HG03135 (cell line): ENCODE results near the gene UBB.

Source experiments
- ATAC-seq: cut with Tn5 transposase; IDR thresholded peaks from one replicate; pipeline ENCODE4 v1.9.1; 2021; ENCODE audit warnings: mild to moderate bottlenecking, moderate library complexity; ENCODE audit not compliant: unreplicated experiment

UBB gene

DNA sequence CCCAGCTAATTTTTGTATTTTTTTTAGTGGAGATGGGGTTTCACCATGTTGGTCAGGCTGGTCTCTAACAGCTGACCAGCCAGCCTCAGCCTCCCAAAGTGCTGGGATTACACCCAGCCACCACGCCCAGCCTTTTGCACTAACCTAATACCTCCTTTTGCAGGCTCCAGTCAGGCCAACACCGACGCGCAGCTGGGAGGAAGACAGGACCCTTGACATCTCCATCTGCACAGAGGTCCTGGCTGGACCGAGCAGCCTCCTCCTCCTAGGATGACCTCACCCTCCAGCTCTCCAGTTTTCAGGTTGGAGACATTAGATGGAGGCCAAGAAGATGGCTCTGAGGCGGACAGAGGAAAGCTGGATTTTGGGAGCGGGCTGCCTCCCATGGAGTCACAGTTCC, 36.5 kb downstream of the UBB start:
- ATAC-seq, result no peak

- no peak for ATAC-seq
These were observed 37.2 kb downstream of the UBB start for GRCh38 chr17:16417896-16418684.

GRCh38 chr17:16418685-16419068, 37.8 kb downstream of the UBB start:
- no peak for ATAC-seq

DNA sequence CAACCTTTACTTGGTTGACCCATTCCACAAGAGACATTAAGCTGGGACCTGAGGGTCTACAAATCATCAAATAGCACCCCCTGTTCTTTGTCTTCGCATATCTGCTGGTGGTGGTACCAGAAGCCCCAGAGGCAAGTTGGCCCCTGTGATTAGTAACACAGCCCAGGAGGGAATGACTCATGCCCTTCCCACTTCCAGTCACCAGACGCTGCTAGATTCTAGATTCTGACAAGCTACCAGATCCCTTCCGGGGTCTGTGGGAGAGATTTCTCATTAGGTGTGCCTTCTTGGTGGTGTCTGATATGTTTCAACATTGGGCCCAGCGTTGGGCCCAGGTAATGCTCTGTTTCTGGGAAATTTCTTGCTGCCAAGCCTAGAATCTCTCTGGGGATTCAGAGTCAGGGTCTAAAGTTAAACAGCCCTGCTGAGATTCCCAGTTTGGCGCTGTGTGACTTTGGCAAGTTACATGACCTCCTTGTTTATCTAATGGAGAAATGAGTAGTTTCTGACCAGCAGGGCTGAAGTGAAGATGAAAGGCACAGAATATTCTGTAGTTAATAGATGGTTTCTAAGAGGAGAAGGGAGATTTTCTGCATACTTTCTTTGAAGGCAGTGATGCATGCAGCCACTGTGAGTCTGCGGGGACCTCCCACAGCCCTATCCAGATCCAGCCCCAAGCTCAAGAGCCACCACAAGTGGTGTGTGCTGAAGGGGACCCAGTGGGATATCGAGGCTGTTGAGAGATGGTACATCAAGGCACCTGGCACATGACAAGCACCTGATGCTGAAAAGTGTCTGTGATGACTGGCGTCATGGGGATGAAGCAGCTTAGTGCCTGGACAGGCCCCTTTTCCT, 38.4 kb downstream of the UBB start:
- no peak for ATAC-seq

DNA sequence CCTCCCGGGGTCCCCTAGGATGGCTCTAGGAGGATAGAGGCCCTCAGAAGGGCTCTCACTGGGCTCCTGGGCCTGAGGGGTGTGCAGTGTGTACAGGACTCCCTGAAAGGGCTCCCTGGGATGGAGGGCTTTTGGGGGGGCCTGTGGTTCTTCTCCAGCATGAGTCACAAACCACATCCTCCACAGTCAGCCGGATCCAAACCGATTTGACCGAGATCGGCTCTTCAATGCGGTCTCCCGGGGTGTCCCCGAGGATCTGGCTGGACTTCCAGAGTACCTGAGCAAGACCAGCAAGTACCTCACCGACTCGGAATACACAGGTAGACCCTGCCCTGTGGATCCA, 39.0 kb downstream of the UBB start:
- ATAC-seq, result no peak

DNA sequence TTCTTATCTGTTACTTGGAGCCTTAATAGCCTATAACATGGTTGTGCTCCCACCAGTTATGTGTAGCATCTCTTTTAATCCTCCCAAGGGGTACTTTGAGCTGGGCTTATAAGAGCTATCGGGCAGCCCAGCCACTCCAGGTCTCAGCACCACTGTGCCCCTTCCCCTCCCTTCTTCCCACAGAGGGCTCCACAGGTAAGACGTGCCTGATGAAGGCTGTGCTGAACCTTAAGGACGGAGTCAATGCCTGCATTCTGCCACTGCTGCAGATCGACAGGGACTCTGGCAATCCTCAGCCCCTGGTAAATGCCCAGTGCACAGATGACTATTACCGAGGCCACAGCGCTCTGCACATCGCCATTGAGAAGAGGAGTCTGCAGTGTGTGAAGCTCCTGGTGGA, 41.5 kb downstream of the UBB start:
- no peak for ATAC-seq

DNA sequence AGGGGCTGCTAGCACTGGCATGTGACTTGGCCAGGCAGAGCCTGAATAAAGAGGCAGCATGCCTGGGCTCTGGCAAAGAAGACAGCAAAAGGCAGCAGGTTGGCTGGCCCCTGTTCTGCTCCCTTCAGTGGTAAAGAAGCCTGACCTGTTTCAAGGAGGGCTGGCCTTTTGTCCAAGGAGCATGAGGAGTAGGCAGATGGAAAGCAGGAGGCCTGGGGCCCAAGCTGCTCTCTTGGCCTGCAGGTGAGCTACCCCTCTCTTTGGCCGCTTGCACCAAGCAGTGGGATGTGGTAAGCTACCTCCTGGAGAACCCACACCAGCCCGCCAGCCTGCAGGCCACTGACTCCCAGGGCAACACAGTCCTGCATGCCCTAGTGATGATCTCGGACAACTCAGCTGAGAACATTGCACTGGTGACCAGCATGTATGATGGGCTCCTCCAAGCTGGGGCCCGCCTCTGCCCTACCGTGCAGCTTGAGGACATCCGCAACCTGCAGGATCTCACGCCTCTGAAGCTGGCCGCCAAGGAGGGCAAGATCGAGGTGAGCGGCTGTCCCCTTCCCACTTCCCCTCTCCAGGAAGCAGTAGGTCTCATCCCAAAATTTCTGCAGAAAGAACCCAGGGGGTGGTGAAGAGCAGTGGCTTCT, 42.5 kb downstream of the UBB start:
- ATAC-seq, result no peak

GRCh38 chr17:16425202-16425601, 44.3 kb downstream of the UBB start:
- no peak for ATAC-seq

GRCh38 chr17:16425698-16426659, 45.1 kb downstream of the UBB start:
- ATAC-seq, result no peak

DNA sequence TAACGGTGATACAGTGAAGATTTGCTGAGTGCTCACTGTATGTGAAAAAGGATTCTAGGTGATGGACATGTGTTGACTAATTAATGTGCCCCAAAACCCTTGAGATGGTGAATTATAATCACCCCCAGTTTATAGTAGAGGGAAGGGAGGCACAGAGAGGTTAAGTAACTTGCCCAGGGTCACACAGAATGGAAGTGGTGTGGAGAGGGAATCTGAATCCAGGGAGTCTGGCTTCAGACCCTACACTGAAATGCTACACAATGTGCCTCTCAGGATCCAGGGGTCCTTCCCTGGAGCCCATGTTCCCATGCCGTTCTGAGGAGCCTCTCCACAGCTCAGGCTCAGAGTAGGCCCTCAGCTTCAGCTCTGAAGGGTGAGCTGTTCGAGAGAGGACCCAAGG, 46.1 kb downstream of the UBB start:
- ATAC-seq, result no peak

DNA sequence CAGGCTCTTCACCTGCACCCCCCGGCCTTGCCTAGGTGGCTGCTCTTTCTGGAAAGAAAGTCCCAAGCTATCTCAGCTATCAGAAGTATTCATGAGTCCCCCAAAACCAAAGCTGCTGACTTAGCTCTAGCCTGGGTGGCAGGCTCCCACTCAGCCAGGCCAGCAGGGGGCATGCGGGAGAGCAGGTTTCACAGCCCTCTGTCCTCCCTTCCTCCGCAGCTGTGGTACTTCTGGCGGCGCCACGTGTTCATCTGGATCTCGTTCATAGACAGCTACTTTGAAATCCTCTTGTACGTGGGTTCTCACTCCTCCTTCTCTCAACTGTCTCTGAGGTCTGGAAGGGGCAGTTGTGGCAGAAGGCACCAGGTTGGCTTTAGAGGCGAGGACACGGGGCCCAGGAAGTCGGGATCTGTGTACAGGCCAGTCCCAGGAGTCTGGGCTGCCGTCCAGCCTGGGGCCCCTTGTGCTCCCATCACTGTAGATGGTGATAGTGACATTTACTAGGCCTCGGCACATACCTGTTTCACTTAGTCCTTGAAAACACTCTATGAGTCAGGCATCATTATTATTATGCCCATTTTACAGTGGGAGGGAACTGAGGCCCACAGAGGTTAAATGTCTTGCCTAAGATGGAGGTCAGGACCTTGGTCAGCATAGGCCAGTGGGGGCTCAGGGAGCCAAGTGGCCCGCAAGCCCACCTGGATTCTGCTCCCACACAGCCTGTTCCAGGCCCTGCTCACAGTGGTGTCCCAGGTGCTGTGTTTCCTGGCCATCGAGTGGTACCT, 47.4 kb downstream of the UBB start:
- no peak for ATAC-seq

- no peak for ATAC-seq
These were observed 48.2 kb downstream of the UBB start for GRCh38 chr17:16429083-16429482.

DNA sequence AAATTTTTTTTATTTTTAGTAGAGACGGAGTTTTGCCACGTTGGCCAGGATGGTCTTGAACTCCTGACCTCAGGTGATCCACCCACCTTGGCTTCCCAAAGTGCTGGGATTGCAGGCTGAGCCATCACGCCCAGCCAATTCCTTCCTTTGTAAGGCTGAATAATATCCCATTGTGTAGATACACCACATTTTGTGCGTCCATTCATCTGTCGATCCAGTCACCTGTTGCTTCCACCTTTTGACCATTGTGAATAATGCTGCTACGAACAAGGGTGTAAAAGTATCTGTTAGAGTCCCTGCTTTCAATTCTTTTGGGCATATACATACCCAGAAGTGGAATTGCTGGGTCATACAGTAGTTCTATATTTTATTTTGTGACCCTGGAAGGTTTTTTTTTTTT, 49.8 kb downstream of the UBB start:
- no peak for ATAC-seq

DNA sequence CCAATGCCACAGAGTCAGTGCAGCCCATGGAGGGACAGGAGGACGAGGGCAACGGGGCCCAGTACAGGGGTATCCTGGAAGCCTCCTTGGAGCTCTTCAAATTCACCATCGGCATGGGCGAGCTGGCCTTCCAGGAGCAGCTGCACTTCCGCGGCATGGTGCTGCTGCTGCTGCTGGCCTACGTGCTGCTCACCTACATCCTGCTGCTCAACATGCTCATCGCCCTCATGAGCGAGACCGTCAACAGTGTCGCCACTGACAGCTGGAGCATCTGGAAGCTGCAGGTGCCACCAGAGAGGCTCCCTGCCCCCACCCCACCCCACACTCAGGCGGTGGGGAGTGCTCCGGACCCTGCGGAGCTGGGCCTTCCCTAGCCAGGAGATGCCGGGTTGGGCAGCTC, 51.1 kb downstream of the UBB start:
- no peak for ATAC-seq
